ENCODE measurements around the gene ZNF784.

The ZNF784 gene

GRCh38 chr19:55667006-55667381, 42.6 kb upstream of the ZNF784 start:
- TF ChIP-seq EP300 (IDR thresholded peaks at IDR 0.05; ENCODE audit: borderline replicate concordance) (no peak), CREB1 (IDR thresholded peaks at IDR 0.05; ENCODE audit: low read depth) (no peak), TCF12 (IDR thresholded peaks at IDR 0.05; ENCODE audit: low read depth) (no peak), CEBPB (IDR thresholded peaks at IDR 0.05) (no peak), USF1 (IDR thresholded peaks at IDR 0.05) (no peak), MAX (IDR thresholded peaks at IDR 0.05) (no peak), RAD21 (IDR thresholded peaks at IDR 0.05; ENCODE audit: low read depth) (no peak), ZBTB7A (IDR thresholded peaks at IDR 0.05; ENCODE audit: low read depth) (no peak)

- no peak for TF ChIP-seq TAF1 (IDR thresholded peaks at IDR 0.05; ENCODE audit: low read depth)
- TF ChIP-seq CREB1 (IDR thresholded peaks at IDR 0.05; ENCODE audit: low read depth) = no peak
- TF ChIP-seq EGR1 (IDR thresholded peaks at IDR 0.05) = no peak
- TF ChIP-seq MAX (IDR thresholded peaks at IDR 0.05) = no peak
- TF ChIP-seq ZBTB7A (IDR thresholded peaks at IDR 0.05; ENCODE audit: low read depth) = no peak
- TF ChIP-seq USF1 (IDR thresholded peaks at IDR 0.05) = no peak
- no peak for TF ChIP-seq EP300 (IDR thresholded peaks at IDR 0.05; ENCODE audit: borderline replicate concordance)
- TF ChIP-seq TCF12 (IDR thresholded peaks at IDR 0.05; ENCODE audit: low read depth) = no peak
- TF ChIP-seq NFIC (IDR thresholded peaks at IDR 0.05) = no peak
- TF ChIP-seq RAD21 (IDR thresholded peaks at IDR 0.05; ENCODE audit: low read depth) = no peak
- TF ChIP-seq CEBPB (IDR thresholded peaks at IDR 0.05) = no peak
- no peak for TF ChIP-seq REST (IDR thresholded peaks at IDR 0.05; ENCODE audit: low read depth)
- no peak for TF ChIP-seq FOXM1 (IDR thresholded peaks at IDR 0.05; ENCODE audit: borderline replicate concordance, low read depth)
These were observed 42.1 kb upstream of the ZNF784 start for GRCh38 chr19:55666343-55667005.

- TF ChIP-seq USF1 (IDR thresholded peaks at IDR 0.05) = no peak
- TF ChIP-seq YY1 (IDR thresholded peaks at IDR 0.05; ENCODE audit: low read depth) = no peak
- TF ChIP-seq FOXM1 (IDR thresholded peaks at IDR 0.05; ENCODE audit: borderline replicate concordance, low read depth) = no peak
- no peak for TF ChIP-seq TEAD4 (IDR thresholded peaks at IDR 0.05)
- TF ChIP-seq CREB1 (IDR thresholded peaks at IDR 0.05; ENCODE audit: low read depth) = no peak
- TF ChIP-seq EGR1 (IDR thresholded peaks at IDR 0.05) = no peak
These were observed 39.6 kb upstream of the ZNF784 start for GRCh38 chr19:55663846-55664536.

- no peak for TF ChIP-seq EP300 (IDR thresholded peaks at IDR 0.05; ENCODE audit: borderline replicate concordance)
These were observed 37.5 kb upstream of the ZNF784 start for GRCh38 chr19:55661826-55662225.

GRCh38 chr19:55660991-55661390, 36.6 kb upstream of the ZNF784 start:
- TF ChIP-seq MAX (IDR thresholded peaks at IDR 0.05) (no peak), TAF1 (IDR thresholded peaks at IDR 0.05; ENCODE audit: low read depth) (no peak), EGR1 (IDR thresholded peaks at IDR 0.05) (no peak), TCF12 (IDR thresholded peaks at IDR 0.05; ENCODE audit: low read depth) (no peak), USF1 (IDR thresholded peaks at IDR 0.05) (no peak), CREB1 (IDR thresholded peaks at IDR 0.05; ENCODE audit: low read depth) (no peak)

- TF ChIP-seq CEBPB (IDR thresholded peaks at IDR 0.05) (no peak), FOXM1 (IDR thresholded peaks at IDR 0.05; ENCODE audit: borderline replicate concordance, low read depth) (no peak), TCF12 (IDR thresholded peaks at IDR 0.05; ENCODE audit: low read depth) (no peak), TAF1 (IDR thresholded peaks at IDR 0.05; ENCODE audit: low read depth) (no peak), MAX (IDR thresholded peaks at IDR 0.05) (no peak)
These were observed 36.0 kb upstream of the ZNF784 start for GRCh38 chr19:55660404-55660803.

- TF ChIP-seq YY1 (IDR thresholded peaks at IDR 0.05; ENCODE audit: low read depth) (no peak), NFIC (IDR thresholded peaks at IDR 0.05) (no peak), TEAD4 (IDR thresholded peaks at IDR 0.05) (no peak), EGR1 (IDR thresholded peaks at IDR 0.05) (no peak), RAD21 (IDR thresholded peaks at IDR 0.05; ENCODE audit: low read depth) (no peak), MAX (IDR thresholded peaks at IDR 0.05) (no peak), CREB1 (IDR thresholded peaks at IDR 0.05; ENCODE audit: low read depth) (no peak), TAF1 (IDR thresholded peaks at IDR 0.05; ENCODE audit: low read depth) (no peak), ZBTB7A (IDR thresholded peaks at IDR 0.05; ENCODE audit: low read depth) (no peak), CEBPB (IDR thresholded peaks at IDR 0.05) (no peak), TCF12 (IDR thresholded peaks at IDR 0.05; ENCODE audit: low read depth) (no peak), REST (IDR thresholded peaks at IDR 0.05; ENCODE audit: low read depth) (no peak), USF1 (IDR thresholded peaks at IDR 0.05) (no peak)
These were observed 35.5 kb upstream of the ZNF784 start for GRCh38 chr19:55659822-55660221.

All from Ishikawa (cell line).